ENCODE data around the gene RASAL3.
"Not testable (repeated sequence)": the region's sequence is repeated elsewhere in the genome, so short reads cannot be mapped to it uniquely, and the experiment has no call there.

Gene RASAL3

DNA sequence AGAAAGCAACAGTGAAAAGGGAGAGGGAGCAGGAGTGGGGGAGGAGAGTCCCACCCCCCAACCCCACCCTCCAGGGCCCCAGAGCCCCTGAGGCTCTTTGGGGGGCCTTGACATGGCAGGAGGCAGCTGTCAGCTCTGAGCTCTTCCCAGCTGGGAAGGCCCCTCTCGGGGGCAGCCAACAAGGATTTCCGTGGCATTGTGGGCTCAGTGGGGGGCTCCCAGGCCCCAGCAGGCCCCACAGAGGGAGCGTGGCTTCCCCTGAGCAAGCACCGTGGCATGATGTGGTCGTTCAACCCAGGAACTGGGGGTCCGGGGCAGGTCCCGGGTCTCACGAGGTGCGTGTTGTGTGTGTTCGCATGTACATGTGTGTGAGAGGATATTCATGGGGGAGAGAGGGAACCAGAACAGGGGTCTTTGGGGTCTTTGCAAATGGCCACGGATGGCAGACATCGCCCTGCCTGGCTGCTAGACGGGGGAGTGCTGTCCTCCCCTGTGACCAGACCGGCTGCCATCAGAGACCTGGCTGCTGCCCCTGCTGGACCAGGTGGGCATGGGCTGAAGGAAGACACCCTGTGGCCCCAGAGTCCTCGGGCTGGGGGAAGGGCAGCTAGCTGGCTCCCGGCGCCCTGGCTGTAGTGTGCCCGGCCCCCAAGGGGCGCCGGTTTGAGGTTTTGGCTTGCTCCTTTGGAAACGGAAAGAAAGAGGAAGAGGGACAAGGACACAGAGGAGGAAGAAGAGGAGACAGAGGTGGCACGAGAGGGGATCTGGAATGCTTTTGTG, 41.9 kb downstream of the RASAL3 start:
- no peaks in the 10 kb centered on the region for H3K27me3 ChIP-seq (ENCODE audit: control insufficient read depth, insufficient read depth, low read length)
- no peaks in the 10 kb centered on the region for H3K9me3 ChIP-seq (ENCODE audit: control insufficient read depth, insufficient read depth, low read length)
- peaks cover 50% of the 10 kb centered on the region for H3K36me3 ChIP-seq (ENCODE audit: control insufficient read depth, insufficient read depth, low read length)
- H3K9ac ChIP-seq (ENCODE audit: low read depth, low read length) = no peak overlapping the region
- peaks cover 2% of the 10 kb centered on the region; the same call in 1 of the 2 replicates for H3K4me1 ChIP-seq (ENCODE audit: control insufficient read depth, insufficient read depth, low read length)
- no peak overlapping the region for H3K4me3 ChIP-seq (ENCODE audit: low read depth, low read length)
- no peak overlapping the region for H3K27ac ChIP-seq (ENCODE audit: low read depth, low read length)

DNA sequence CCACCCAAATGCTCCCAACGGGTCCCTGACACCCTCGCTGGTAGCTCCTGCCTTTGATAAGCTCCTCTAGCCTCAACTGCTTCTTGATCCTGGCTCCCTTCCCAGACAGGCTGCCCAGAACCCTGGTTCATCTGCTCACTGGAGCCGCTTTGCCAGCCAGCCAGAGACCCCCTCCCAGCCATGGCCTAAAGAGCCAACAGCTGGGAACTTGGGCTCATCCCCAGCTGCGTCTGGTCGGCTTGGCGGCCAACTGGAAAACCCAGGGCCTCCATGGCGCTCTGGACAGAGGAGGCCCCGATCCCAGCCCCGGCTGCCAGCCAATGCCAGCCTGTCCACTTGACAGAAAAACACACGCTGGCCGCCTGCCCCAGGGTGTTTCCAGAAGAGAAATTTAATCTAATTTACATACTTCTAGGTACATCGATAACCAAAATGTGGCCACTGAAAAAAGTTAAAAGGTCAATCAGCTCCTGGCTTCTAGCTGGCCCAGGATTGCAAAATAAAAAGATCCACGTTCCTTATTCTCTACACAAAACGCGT, 42.6 kb downstream of the RASAL3 start:
- H3K4me3 ChIP-seq (ENCODE audit: low read depth, low read length) = no peak overlapping the region
- no peaks in the 10 kb centered on the region for H3K27me3 ChIP-seq (ENCODE audit: control insufficient read depth, insufficient read depth, low read length)
- no peak overlapping the region for H3K9ac ChIP-seq (ENCODE audit: low read depth, low read length)
- peaks cover 6% of the 10 kb centered on the region; the same call in 1 of the 2 replicates for H3K4me1 ChIP-seq (ENCODE audit: control insufficient read depth, insufficient read depth, low read length)
- peaks cover 47% of the 10 kb centered on the region for H3K36me3 ChIP-seq (ENCODE audit: control insufficient read depth, insufficient read depth, low read length)
- no peak overlapping the region for H3K27ac ChIP-seq (ENCODE audit: low read depth, low read length)
- no peaks in the 10 kb centered on the region for H3K9me3 ChIP-seq (ENCODE audit: control insufficient read depth, insufficient read depth, low read length)

DNA sequence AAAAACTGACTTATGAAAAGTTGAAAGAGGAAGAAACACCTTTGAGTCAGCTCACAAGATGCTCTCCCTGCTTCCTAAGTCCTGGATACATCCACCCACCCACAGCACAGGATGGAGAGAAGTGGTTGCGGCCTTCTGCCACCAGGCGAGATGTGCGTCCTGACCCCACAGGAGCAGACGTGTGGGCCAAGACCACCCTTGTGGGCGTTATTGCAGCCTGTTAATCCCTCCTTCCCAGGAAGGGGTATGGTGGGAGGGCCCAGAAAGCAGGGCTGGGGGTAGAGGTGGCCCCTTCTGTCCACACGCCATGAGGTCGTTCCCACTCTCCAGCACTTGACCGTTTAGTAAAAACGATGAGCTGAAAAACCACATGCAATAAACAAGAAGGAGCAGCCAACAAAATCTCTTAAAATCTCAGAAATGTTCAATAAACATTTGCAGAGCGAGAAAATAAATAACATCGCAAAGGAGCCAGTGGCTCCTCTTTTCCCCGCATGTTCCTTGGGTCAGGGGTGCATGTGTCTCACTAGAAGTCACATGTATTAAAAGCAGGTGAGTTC, 43.1 kb downstream of the RASAL3 start:
- H3K27ac ChIP-seq (ENCODE audit: low read depth, low read length) = no peak overlapping the region
- H3K4me3 ChIP-seq (ENCODE audit: low read depth, low read length) = no peak overlapping the region
- no peaks in the 10 kb centered on the region for H3K9me3 ChIP-seq (ENCODE audit: control insufficient read depth, insufficient read depth, low read length)
- H3K4me1 ChIP-seq (ENCODE audit: control insufficient read depth, insufficient read depth, low read length) = peaks cover 6% of the 10 kb centered on the region; the same call in 1 of the 2 replicates
- peaks cover 47% of the 10 kb centered on the region for H3K36me3 ChIP-seq (ENCODE audit: control insufficient read depth, insufficient read depth, low read length)
- no peaks in the 10 kb centered on the region for H3K27me3 ChIP-seq (ENCODE audit: control insufficient read depth, insufficient read depth, low read length)
- no peak overlapping the region for H3K9ac ChIP-seq (ENCODE audit: low read depth, low read length)

DNA sequence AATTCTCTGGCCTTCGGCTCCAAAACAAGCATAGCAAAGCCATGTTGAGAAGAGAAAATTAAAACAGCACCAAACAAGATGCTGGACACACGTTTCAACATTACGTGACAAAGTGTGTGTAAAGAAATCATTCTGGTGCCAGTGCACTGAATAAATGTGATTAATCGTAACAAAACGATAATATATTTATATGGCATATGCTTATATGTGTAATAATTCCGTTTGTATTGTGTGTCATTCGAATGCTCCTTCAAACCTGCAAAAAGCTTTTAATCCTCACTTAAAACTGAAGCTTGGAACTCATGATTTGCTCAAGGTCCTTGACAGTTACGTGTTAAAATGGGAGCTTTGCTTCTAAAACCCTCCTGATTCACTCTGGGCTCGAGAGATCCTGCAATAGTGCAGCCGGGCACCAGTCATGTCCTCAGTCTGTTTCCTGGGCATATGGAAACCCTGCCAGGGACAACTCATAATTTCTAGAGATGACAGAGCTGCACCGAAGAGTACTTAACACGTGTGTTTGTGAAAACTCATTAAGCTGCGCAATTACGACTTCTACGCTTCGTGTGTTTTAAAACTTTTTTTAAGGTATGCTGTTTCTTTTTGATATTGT, 44.8 kb downstream of the RASAL3 start:
- Histone ChIP-seq H3K4me3 (ENCODE audit: low read depth, low read length) (peak overlapping the region; percentile 47), H3K4me1 (ENCODE audit: control insufficient read depth, insufficient read depth, low read length) (peaks cover 6% of the 10 kb centered on the region; the same call in 1 of the 2 replicates), H3K27ac (ENCODE audit: low read depth, low read length) (no peak overlapping the region), H3K9me3 (ENCODE audit: control insufficient read depth, insufficient read depth, low read length) (no peaks in the 10 kb centered on the region), H3K9ac (ENCODE audit: low read depth, low read length) (no peak overlapping the region), H3K27me3 (ENCODE audit: control insufficient read depth, insufficient read depth, low read length) (no peaks in the 10 kb centered on the region), H3K36me3 (ENCODE audit: control insufficient read depth, insufficient read depth, low read length) (peaks cover 45% of the 10 kb centered on the region)

DNA sequence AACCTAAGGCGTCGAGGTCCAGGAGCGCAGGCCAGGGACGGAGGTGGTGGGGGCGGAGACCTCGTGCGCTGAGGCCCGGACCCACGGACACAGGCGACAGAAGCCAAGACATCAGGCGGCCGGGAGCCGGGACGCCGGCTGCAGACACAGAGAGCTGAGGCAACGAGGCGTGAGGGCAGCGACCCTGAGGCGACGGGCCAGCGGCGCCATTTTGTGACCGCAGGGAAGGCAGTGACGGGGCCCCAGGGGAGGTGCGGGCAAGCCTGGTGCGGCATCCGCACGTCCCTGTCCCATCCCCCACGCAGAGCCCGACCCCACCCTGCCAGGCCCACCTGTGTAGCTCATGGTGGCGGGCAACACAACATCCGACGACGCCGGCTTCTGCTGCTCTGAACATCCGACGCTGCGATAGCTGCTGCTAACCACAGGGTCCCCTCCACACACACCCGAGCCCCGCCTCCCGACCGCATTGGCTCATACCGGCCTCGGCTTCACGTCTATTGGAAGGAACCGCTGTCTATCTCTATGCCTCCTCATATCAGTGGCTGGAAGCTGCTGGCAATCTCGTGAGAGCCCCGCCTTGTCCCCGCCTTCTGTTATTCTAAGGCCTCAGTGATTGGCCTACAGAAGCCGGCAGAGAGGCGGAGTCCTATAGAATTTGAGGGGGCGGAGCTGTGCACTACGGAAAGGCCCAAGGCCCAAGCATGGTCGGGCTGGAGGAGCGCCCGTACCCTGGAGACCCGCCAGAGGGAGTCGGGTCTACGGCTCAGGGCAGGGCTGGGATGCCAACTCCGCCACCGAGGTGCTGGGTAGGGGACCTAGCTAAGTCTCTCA, 45.5 kb downstream of the RASAL3 start, which contains the start of gene AKAP8L:
TSS of gene AKAP8L (minus strand) at position 410 of the 834 bp plus-strand sequence. CDS start at position 345, 65 bp downstream.
- Histone ChIP-seq H3K27me3 (ENCODE audit: control insufficient read depth, insufficient read depth, low read length) (no peaks in the 10 kb centered on the region), H3K4me1 (ENCODE audit: control insufficient read depth, insufficient read depth, low read length) (peaks cover 6% of the 10 kb centered on the region; the same call in 1 of the 2 replicates), H3K9ac (ENCODE audit: low read depth, low read length) (peak within 1 kb of the TSS; percentile 98), H3K4me3 (ENCODE audit: low read depth, low read length) (peak within 1 kb of the TSS; percentile 100), H3K9me3 (ENCODE audit: control insufficient read depth, insufficient read depth, low read length) (no peaks in the 10 kb centered on the region), H3K27ac (ENCODE audit: low read depth, low read length) (peak within 1 kb of the TSS; percentile 86), H3K36me3 (ENCODE audit: control insufficient read depth, insufficient read depth, low read length) (peaks cover 37% of the 10 kb centered on the region)

DNA sequence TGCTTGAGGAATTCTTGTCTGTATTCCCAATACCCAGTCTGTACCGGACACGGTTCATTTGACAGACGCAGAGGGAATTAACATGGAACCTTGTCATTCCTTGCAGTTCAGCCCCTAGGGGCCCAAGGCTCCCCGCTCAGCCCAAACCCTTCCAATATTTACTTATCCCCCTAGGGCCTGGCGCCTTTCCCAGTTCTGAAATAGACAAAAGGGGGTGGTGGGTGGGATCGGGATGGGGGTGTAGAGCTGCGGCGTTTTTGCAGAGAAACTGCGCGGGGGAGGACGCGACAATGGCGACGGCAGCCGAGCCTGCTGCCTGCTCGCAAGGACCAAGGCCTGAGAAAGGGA, 46.1 kb downstream of the RASAL3 start:
- H3K4me3 ChIP-seq (ENCODE audit: low read depth, low read length) = peak overlapping the region; percentile 100
- H3K4me1 ChIP-seq (ENCODE audit: control insufficient read depth, insufficient read depth, low read length) = peaks cover 10% of the 10 kb centered on the region
- peak overlapping the region; percentile 98 for H3K9ac ChIP-seq (ENCODE audit: low read depth, low read length)
- no peaks in the 10 kb centered on the region for H3K27me3 ChIP-seq (ENCODE audit: control insufficient read depth, insufficient read depth, low read length)
- peaks cover 31% of the 10 kb centered on the region for H3K36me3 ChIP-seq (ENCODE audit: control insufficient read depth, insufficient read depth, low read length)
- no peaks in the 10 kb centered on the region for H3K9me3 ChIP-seq (ENCODE audit: control insufficient read depth, insufficient read depth, low read length)
- peak overlapping the region; percentile 86 for H3K27ac ChIP-seq (ENCODE audit: low read depth, low read length)

DNA sequence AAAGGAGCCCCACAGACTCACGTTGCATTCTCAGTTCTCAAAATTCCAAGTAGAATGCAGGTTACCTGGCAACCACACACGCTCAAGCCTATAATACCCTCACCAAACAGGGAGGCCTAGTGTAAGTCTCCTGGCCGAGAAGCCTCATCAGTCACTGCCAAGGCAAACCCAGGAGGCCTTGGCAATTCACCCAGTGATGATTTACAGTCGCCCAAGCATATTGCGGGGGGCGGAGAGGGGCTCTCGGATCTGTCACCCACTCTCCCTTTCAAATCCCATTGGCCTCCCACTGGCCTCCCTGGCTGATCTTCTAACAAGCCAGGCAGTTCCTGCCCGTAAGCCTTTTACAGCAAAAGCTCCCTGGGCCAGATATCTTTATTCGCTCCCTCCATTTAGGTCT, 46.6 kb downstream of the RASAL3 start:
- peak overlapping the region; percentile 100 for H3K4me3 ChIP-seq (ENCODE audit: low read depth, low read length)
- H3K36me3 ChIP-seq (ENCODE audit: control insufficient read depth, insufficient read depth, low read length) = peaks cover 26% of the 10 kb centered on the region
- no peaks in the 10 kb centered on the region for H3K27me3 ChIP-seq (ENCODE audit: control insufficient read depth, insufficient read depth, low read length)
- peaks cover 11% of the 10 kb centered on the region for H3K4me1 ChIP-seq (ENCODE audit: control insufficient read depth, insufficient read depth, low read length)
- H3K9me3 ChIP-seq (ENCODE audit: control insufficient read depth, insufficient read depth, low read length) = no peaks in the 10 kb centered on the region
- peak overlapping the region; percentile 98; the same call in 1 of the 2 replicates for H3K9ac ChIP-seq (ENCODE audit: low read depth, low read length)
- H3K27ac ChIP-seq (ENCODE audit: low read depth, low read length) = no peak overlapping the region

DNA sequence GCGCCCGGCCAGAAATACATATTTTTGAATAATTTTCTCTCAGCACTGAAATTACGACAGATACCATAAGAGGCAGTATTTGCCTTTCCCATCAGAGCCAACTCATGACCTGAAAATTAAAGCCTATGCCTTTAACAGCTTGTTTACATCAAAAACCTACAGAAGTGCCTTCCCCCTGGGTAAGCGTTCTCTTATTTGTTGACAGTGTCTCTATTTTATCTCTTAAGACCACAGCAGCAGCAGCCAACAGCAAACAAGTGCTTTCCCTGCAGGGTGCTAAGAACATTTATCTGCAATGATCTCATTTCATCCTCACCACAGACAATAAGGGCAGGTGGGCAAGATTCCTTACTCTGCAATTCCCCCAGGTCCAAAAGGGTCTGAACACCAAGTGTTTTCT, 51.5 kb downstream of the RASAL3 start:
- no peaks in the 10 kb centered on the region for H3K9me3 ChIP-seq (ENCODE audit: control insufficient read depth, insufficient read depth, low read length)
- H3K36me3 ChIP-seq (ENCODE audit: control insufficient read depth, insufficient read depth, low read length) = peaks cover 50% of the 10 kb centered on the region
- H3K9ac ChIP-seq (ENCODE audit: low read depth, low read length) = no peak overlapping the region
- peak overlapping the region; percentile 73 for H3K27ac ChIP-seq (ENCODE audit: low read depth, low read length)
- H3K4me1 ChIP-seq (ENCODE audit: control insufficient read depth, insufficient read depth, low read length) = peaks cover 11% of the 10 kb centered on the region
- no peaks in the 10 kb centered on the region for H3K27me3 ChIP-seq (ENCODE audit: control insufficient read depth, insufficient read depth, low read length)
- H3K4me3 ChIP-seq (ENCODE audit: low read depth, low read length) = no peak overlapping the region

DNA sequence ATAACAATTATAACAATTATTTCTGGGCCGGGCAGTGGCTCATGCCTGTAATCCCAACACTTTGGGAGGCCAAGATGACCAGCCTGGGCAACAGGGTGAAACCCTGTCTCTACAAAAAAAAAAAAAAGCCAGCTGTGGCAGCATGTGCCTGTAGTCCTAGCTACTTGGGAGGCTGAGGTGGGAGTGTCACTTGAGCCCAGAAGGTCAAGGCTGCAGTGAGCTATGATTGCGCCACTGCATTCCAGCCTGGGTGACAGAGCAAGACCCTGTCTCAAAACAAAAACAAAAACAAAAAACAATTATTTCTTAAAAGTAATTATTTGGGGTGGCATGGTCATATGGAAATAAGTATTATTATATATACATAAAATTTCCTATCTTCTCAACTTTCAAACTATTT, 53.0 kb downstream of the RASAL3 start:
- not testable (repeated sequence) for H3K27me3 ChIP-seq (ENCODE audit: control insufficient read depth, insufficient read depth, low read length); H3K9ac ChIP-seq (ENCODE audit: low read depth, low read length); H3K4me3 ChIP-seq (ENCODE audit: low read depth, low read length); H3K4me1 ChIP-seq (ENCODE audit: control insufficient read depth, insufficient read depth, low read length); H3K27ac ChIP-seq (ENCODE audit: low read depth, low read length); H3K9me3 ChIP-seq (ENCODE audit: control insufficient read depth, insufficient read depth, low read length)
- peaks cover 57% of the 10 kb centered on the region for H3K36me3 ChIP-seq (ENCODE audit: control insufficient read depth, insufficient read depth, low read length)

DNA sequence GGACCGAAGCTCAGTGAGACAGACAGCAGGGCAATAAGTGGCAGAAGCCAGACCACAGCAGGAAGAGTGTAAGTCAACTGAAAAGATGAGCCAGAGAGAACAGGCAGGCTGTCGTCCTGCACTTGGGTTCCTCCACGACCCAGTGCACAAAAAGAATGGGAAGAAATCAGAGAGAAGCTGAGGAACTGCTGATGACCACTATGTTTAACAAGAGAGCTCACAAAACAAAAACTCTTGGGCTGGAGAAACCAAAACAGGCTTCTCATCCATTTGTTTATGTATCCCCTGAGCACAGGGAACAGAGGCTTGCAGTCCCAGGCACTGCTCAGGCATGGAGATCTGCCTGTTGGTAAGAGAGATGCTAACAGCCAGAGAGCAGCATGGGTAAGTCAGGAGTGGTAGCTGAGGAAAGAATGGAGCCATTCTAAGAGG, 59.5 kb downstream of the RASAL3 start:
- H3K9ac ChIP-seq (ENCODE audit: low read depth, low read length) = no peak overlapping the region
- H3K36me3 ChIP-seq (ENCODE audit: control insufficient read depth, insufficient read depth, low read length) = peaks cover 75% of the 10 kb centered on the region
- H3K4me3 ChIP-seq (ENCODE audit: low read depth, low read length) = no peak overlapping the region

More for the DNA sequence above, 59.5 kb downstream of the RASAL3 start:
- H3K9me3 ChIP-seq (ENCODE audit: control insufficient read depth, insufficient read depth, low read length) = no peaks in the 10 kb centered on the region
- H3K27me3 ChIP-seq (ENCODE audit: control insufficient read depth, insufficient read depth, low read length) = no peaks in the 10 kb centered on the region
- no peaks in the 10 kb centered on the region for H3K4me1 ChIP-seq (ENCODE audit: control insufficient read depth, insufficient read depth, low read length)
- no peak overlapping the region for H3K27ac ChIP-seq (ENCODE audit: low read depth, low read length)
